ENCODE measurements around the gene TAS2R40.
A peak's percentile ranks its signal among the peaks of the same experiment; 100 is the strongest.
"Not testable (repeated sequence)": the region's sequence is repeated elsewhere in the genome, so short reads cannot be mapped to it uniquely, and the experiment has no call there.

TAS2R40 gene

GRCh38 chr7:143221737-143222136 is at the start of gene TAS2R40:
Gene TAS2R40, plus strand, starts transcription at chr7:143222037. Its CDS starts 42 bp downstream, at chr7:143222079.
- no peak for DNase-seq

GRCh38 chr7:143172354-143172753 is 49.5 kb upstream of the TAS2R40 start:
- DNase-seq = no peak

GRCh38 chr7:143176128-143176527 is 45.7 kb upstream of the TAS2R40 start:
- no peak for DNase-seq

GRCh38 chr7:143177374-143178119 is 44.3 kb upstream of the TAS2R40 start:
- no peak for DNase-seq

- DNase-seq = not testable (repeated sequence)
These were observed 41.1 kb upstream of the TAS2R40 start for GRCh38 chr7:143180771-143181170.

- DNase-seq = no peak
These were observed 40.5 kb upstream of the TAS2R40 start for GRCh38 chr7:143181349-143181748.

GRCh38 chr7:143183024-143183423 is 38.8 kb upstream of the TAS2R40 start, which contains the start of gene TAS2R39:
Gene TAS2R39, plus strand, starts transcription at chr7:143183419. Its CDS starts 0 bp downstream, at chr7:143183419.
- DNase-seq = no peak

GRCh38 chr7:143185551-143185950 is 36.3 kb upstream of the TAS2R40 start:
- no peak for DNase-seq

GRCh38 chr7:143188994-143189393 is 32.8 kb upstream of the TAS2R40 start:
- DNase-seq = no peak

- DNase-seq = no peak
These were observed 28.0 kb upstream of the TAS2R40 start for GRCh38 chr7:143193880-143194279.

- no peak for DNase-seq
These were observed 22.8 kb upstream of the TAS2R40 start for GRCh38 chr7:143199040-143199439.

GRCh38 chr7:143202161-143202560 is 19.7 kb upstream of the TAS2R40 start:
- no peak for DNase-seq

GRCh38 chr7:143203386-143203785 is 18.5 kb upstream of the TAS2R40 start:
- no peak for DNase-seq

GRCh38 chr7:143205560-143206293 is 16.1 kb upstream of the TAS2R40 start:
- DNase-seq = no peak

- no peak for DNase-seq
These were observed 11.3 kb upstream of the TAS2R40 start for GRCh38 chr7:143210541-143210940.

- not testable (repeated sequence) for DNase-seq
These were observed 8.4 kb upstream of the TAS2R40 start for GRCh38 chr7:143213478-143213877.

GRCh38 chr7:143214789-143215679 is 6.8 kb upstream of the TAS2R40 start:
- peak; percentile 52 for DNase-seq

GRCh38 chr7:143216151-143216550 is 5.7 kb upstream of the TAS2R40 start:
- DNase-seq = no peak

- DNase-seq = no peak
These were observed 5.2 kb upstream of the TAS2R40 start for GRCh38 chr7:143216686-143217085.

GRCh38 chr7:143217806-143218205 is 4.0 kb upstream of the TAS2R40 start:
- no peak for DNase-seq

- DNase-seq = no peak
These were observed 551 bp upstream of the TAS2R40 start for GRCh38 chr7:143221286-143221685.

GRCh38 chr7:143222782-143223181 is 945 bp downstream of the TAS2R40 start:
- DNase-seq = no peak

- no peak for DNase-seq
These were observed 1.9 kb downstream of the TAS2R40 start for GRCh38 chr7:143223784-143224183.

Data from activated naive CD4-positive, alpha-beta T cell treated with Interleukin-2 at 50 U/mL for 16 hours (primary cell).